Liver (tissue), 9 donors: ENCODE measurements around the gene COL4A1. TPM values are rescaled to one million over a fixed set of nuclear protein-coding genes. Genes with fewer than 3 reads are reported as not detected.

ENCODE experiments used
- DNase-seq: peaks from one replicate; pipeline ENCODE4 v3.0.0-alpha.2; 2017; ENCODE audit warnings: low spot score
- H3K27ac ChIP-seq, 2 donors: one replicate each; pipeline ENCODE4 v1.7.0; 2013; ENCODE audit warnings: inconsistent platforms in 2 of 2, low read length in 2 of 2, control low read depth in 1 of 2, low read depth in 1 of 2, mild to moderate bottlenecking in 1 of 2
- H3K27me3 ChIP-seq, 4 donors: one replicate each; pipeline versions ENCODE4 v1.6.1 to v1.7.0; 2013; ENCODE audit warnings: low read length in 3 of 4, inconsistent platforms in 1 of 4, mild to moderate bottlenecking in 1 of 4, moderate library complexity in 1 of 4; ENCODE audit not compliant: control insufficient read depth in 4 of 4, insufficient read depth in 4 of 4
- H3K36me3 ChIP-seq, 4 donors: one replicate each; pipeline versions ENCODE4 v1.6.1 to v1.7.0; 2013; ENCODE audit warnings: low read length in 3 of 4, mild to moderate bottlenecking in 3 of 4, low read depth in 1 of 4, moderate library complexity in 1 of 4; ENCODE audit not compliant: control insufficient read depth in 4 of 4, insufficient read depth in 3 of 4
- H3K4me1 ChIP-seq, 4 donors: one replicate each; pipeline versions ENCODE4 v1.6.1 to v1.7.0; 2013; ENCODE audit warnings: low read length in 3 of 4, mild to moderate bottlenecking in 3 of 4, moderate library complexity in 1 of 4; ENCODE audit not compliant: control insufficient read depth in 4 of 4, insufficient read depth in 4 of 4
- H3K4me3 ChIP-seq, 3 donors: one replicate each; pipeline versions ENCODE4 v1.6.1 to v1.7.0; 2013; ENCODE audit warnings: low read length in 3 of 3, control low read depth in 1 of 3, low read depth in 1 of 3, mild to moderate bottlenecking in 1 of 3
- H3K9ac ChIP-seq, 2 donors: one replicate each; pipeline ENCODE4 v1.7.0; 2013; ENCODE audit warnings: low read length in 2 of 2, mild to moderate bottlenecking in 2 of 2, moderate library complexity in 2 of 2, control low read depth in 1 of 2, low read depth in 1 of 2
- H3K9me3 ChIP-seq, 4 donors: one replicate each; pipeline versions ENCODE4 v1.6.1 to v1.7.0; 2013; ENCODE audit warnings: low read length in 3 of 4; ENCODE audit not compliant: control insufficient read depth in 4 of 4
- ATF3 ChIP-seq: IDR thresholded peaks from 2 replicates; pipeline ENCODE4 v1.6.1; 2016; ENCODE audit warnings: antibody characterized with exemption
- CTCF ChIP-seq: fragments of 150-350 bp; IDR thresholded peaks from 2 replicates; pipeline ENCODE4 v1.5.1; 2017; ENCODE audit warnings: improper control_type of control experiment, low read depth, low read length; ENCODE audit not compliant: missing input control
- EGR1 ChIP-seq, 2 donors: IDR thresholded peaks; 2 replicates each; pipeline ENCODE4 v1.6.1; 2016 to 2018; ENCODE audit warnings: antibody characterized with exemption in 2 of 2, low read depth in 2 of 2
- FOXA1 ChIP-seq: IDR thresholded peaks from 2 replicates; pipeline ENCODE4 v1.6.1; 2016; ENCODE audit warnings: antibody characterized with exemption
- FOXA2 ChIP-seq: IDR thresholded peaks from 2 replicates; pipeline ENCODE4 v1.6.1; 2016; ENCODE audit warnings: antibody characterized with exemption
- GABPA ChIP-seq, 2 donors: IDR thresholded peaks in 1 of 2; conservative IDR thresholded peaks in 1 of 2; 2 replicates each; pipeline ENCODE4 v1.6.1; 2016; ENCODE audit warnings: antibody characterized with exemption in 2 of 2, mild to moderate bottlenecking in 1 of 2, moderate library complexity in 1 of 2
- HNF4A ChIP-seq, 2 donors: conservative IDR thresholded peaks; 2 replicates each; pipeline ENCODE4 v1.6.1; 2016; ENCODE audit warnings: antibody characterized with exemption in 2 of 2, mild to moderate bottlenecking in 2 of 2
- HNF4G ChIP-seq: IDR thresholded peaks from 2 replicates; pipeline ENCODE4 v1.6.1; 2016; ENCODE audit warnings: antibody characterized with exemption
- JUND ChIP-seq, 2 donors: IDR thresholded peaks; 2 replicates each; pipeline ENCODE4 v1.6.1; 2016; ENCODE audit warnings: antibody characterized with exemption in 2 of 2
- MAX ChIP-seq: IDR thresholded peaks from 2 replicates; pipeline ENCODE4 v1.6.1; 2016; ENCODE audit warnings: antibody characterized with exemption
- NR2F2 ChIP-seq: IDR thresholded peaks from 2 replicates; pipeline ENCODE4 v1.6.1; 2016; ENCODE audit warnings: antibody characterized with exemption
- RAD21 ChIP-seq, 2 donors: IDR thresholded peaks; 2 replicates each; pipeline ENCODE4 v1.6.1; 2016; ENCODE audit warnings: antibody characterized with exemption in 2 of 2, mild to moderate bottlenecking in 2 of 2
- REST ChIP-seq: IDR thresholded peaks from 2 replicates; pipeline ENCODE4 v1.6.1; 2016; ENCODE audit warnings: antibody characterized with exemption, mild to moderate bottlenecking
- RXRA ChIP-seq, 2 donors: IDR thresholded peaks; 2 replicates each; pipeline ENCODE4 v1.6.1; 2017 to 2018; ENCODE audit warnings: antibody characterized with exemption in 2 of 2, mild to moderate bottlenecking in 1 of 2
- SP1 ChIP-seq: IDR thresholded peaks from 2 replicates; pipeline ENCODE4 v1.6.1; 2018; ENCODE audit warnings: antibody characterized with exemption, mild to moderate bottlenecking
- TAF1 ChIP-seq: conservative IDR thresholded peaks from 2 replicates; pipeline ENCODE4 v1.6.1; 2016; ENCODE audit warnings: antibody characterized with exemption, mild to moderate bottlenecking
- YY1 ChIP-seq: IDR thresholded peaks from 2 replicates; pipeline ENCODE4 v1.6.1; 2016; ENCODE audit warnings: antibody characterized with exemption, mild to moderate bottlenecking
- ZBTB33 ChIP-seq: IDR thresholded peaks from 2 replicates; pipeline ENCODE4 v1.6.1; 2016; ENCODE audit warnings: antibody characterized with exemption
- WGBS: extraction: QIAGEN DNeasy Blood & Tissue Kit; methylation state at CpG from one replicate; pipeline ENCODE4 v1.1.7; 2013; 5-methylcytosine and 5-hydroxymethylcytosine counted together
- polyA plus RNA-seq, 2 donors: library from polyadenylated mRNA; stranded (reverse) in 1 of 2; unstranded in 1 of 2; fragments of 200-250 nt in 1 of 2; fragments of >200 nt in 1 of 2; fragmentation: Nextera tagmentation in 1 of 2; extraction: Ambion mirVana in 1 of 2; gene quantifications; one replicate each; pipeline versions ENCODE4 v1.2.1 to v1.2.3, GENCODE V29; 2013 to 2015
- total RNA-seq, 2 donors: library from RNA; depleted of rRNA; stranded (reverse); fragments of >200 nt; gene quantifications; one replicate each; pipeline ENCODE4 v1.2.3, GENCODE V29; 2014
- donor health status: healthy.
- donor health status: healthy.
- donor health status: healthy.
- donor health status: healthy.
- donor health status: healthy.

COL4A1 gene
- total and polyA plus RNA-seq, 4 donors = 5.0 to 68.5 (median 37.9) TPM

GRCh38 chr13:110212529-110212928 is 94.4 kb downstream of the COL4A1 start:
- Histone ChIP-seq H3K4me1 (no peaks in the 10 kb centered on the region), H3K27me3 (no peaks in the 10 kb centered on the region), H3K36me3 (no peaks in the 10 kb centered on the region), H3K9ac (no peak overlapping the region), H3K27ac (no peak overlapping the region), H3K9me3 (no peaks in the 10 kb centered on the region), H3K4me3 (no peak overlapping the region)
- 86% methylated on average over 9 of the region's 9 CpGs for WGBS
- no peak for TF ChIP-seq REST
- DNase-seq = no peak

GRCh38 chr13:110211735-110212134 is 95.2 kb downstream of the COL4A1 start:
- Histone ChIP-seq H3K27ac (no peak overlapping the region), H3K36me3 (no peaks in the 10 kb centered on the region), H3K9ac (no peak overlapping the region), H3K27me3 (no peaks in the 10 kb centered on the region), H3K9me3 (no peaks in the 10 kb centered on the region), H3K4me1 (no peaks in the 10 kb centered on the region), H3K4me3 (no peak overlapping the region)
- 90% methylated on average over 6 of the region's 6 CpGs for WGBS
- no peak for DNase-seq
- TF ChIP-seq REST = no peak
- no peak for TF ChIP-seq SP1
- no peak for TF ChIP-seq MAX
- no peak for TF ChIP-seq JUND (IDR thresholded peaks at IDR 0.05)
- no peak for TF ChIP-seq GABPA (IDR thresholded peaks at IDR 0.05 in 1 of 2, conservative IDR thresholded peaks at IDR 0.05 in 1 of 2)
- no peak for TF ChIP-seq RXRA (IDR thresholded peaks at IDR 0.05)
- no peak for TF ChIP-seq HNF4G
- no peak for TF ChIP-seq ATF3
- no peak for TF ChIP-seq NR2F2
- TF ChIP-seq FOXA1 = no peak
- TF ChIP-seq FOXA2 = no peak
- TF ChIP-seq EGR1 (IDR thresholded peaks at IDR 0.05; ENCODE audit: low read depth in 2 of 2) = no peak
- no peak for TF ChIP-seq YY1
- TF ChIP-seq RAD21 (IDR thresholded peaks at IDR 0.05) = no peak
- TF ChIP-seq CTCF = no peak
- TF ChIP-seq HNF4A (conservative IDR thresholded peaks at IDR 0.05) = no peak
- TF ChIP-seq TAF1 = no peak
- TF ChIP-seq ZBTB33 = no peak
